Neuronal stem cell (in vitro differentiated cells): ENCODE data around the gene ABCA13.

Experiments used
- DNase-seq: peaks from one replicate; pipeline ENCODE4 v3.0.0-alpha.2; 2013; ENCODE audit warnings: low spot score
- H2AFZ ChIP-seq: one replicate; pipeline ENCODE4 v1.6.1; 2013; ENCODE audit warnings: mild to moderate bottlenecking, low read length, inconsistent platforms
- H2AK5ac ChIP-seq: 2 replicates; pipeline ENCODE4 v1.6.1; 2013; ENCODE audit warnings: low read depth, mild to moderate bottlenecking, inconsistent platforms, low read length, moderate library complexity, mixed read lengths
- H2BK120ac ChIP-seq: 2 replicates; pipeline ENCODE4 v1.6.1; 2013; ENCODE audit warnings: low read depth, mild to moderate bottlenecking, inconsistent platforms, low read length, moderate library complexity, mixed read lengths
- H2BK12ac ChIP-seq: one replicate; pipeline ENCODE4 v1.6.1; 2013; ENCODE audit warnings: low read length, inconsistent platforms
- H2BK15ac ChIP-seq: 2 replicates; pipeline ENCODE4 v1.6.1; 2013; ENCODE audit warnings: mild to moderate bottlenecking, low read length, inconsistent platforms, mixed read lengths
- H2BK5ac ChIP-seq: one replicate; pipeline ENCODE4 v1.6.1; 2013; ENCODE audit warnings: inconsistent platforms, mild to moderate bottlenecking, low read length, moderate library complexity
- H3K14ac ChIP-seq: one replicate; pipeline ENCODE4 v1.6.1; 2013; ENCODE audit warnings: low read length, inconsistent platforms
- H3K18ac ChIP-seq: 2 replicates; pipeline ENCODE4 v1.6.1; 2013; ENCODE audit warnings: low read length, inconsistent platforms
- H3K23ac ChIP-seq: 2 replicates; pipeline ENCODE4 v1.6.1; 2013; ENCODE audit warnings: low read depth, mild to moderate bottlenecking, mixed read lengths, low read length, inconsistent platforms; ENCODE audit not compliant: poor library complexity
- H3K27ac ChIP-seq: replicated peaks from 3 replicates; pipeline ENCODE4 v1.5.1; 2013; ENCODE audit warnings: low read length, inconsistent platforms
- H3K27me3 ChIP-seq, 3 experiments: 2 replicates each; pipeline ENCODE4 v1.6.1; 2013; ENCODE audit warnings: low read length in 3 of 3, mild to moderate bottlenecking in 2 of 3, inconsistent platforms in 1 of 3, low read depth in 1 of 3, mixed read lengths in 1 of 3, moderate library complexity in 1 of 3; ENCODE audit not compliant: control insufficient read depth in 3 of 3, insufficient read depth in 3 of 3
- H3K36me3 ChIP-seq, 2 donors: replicated peaks in 1 of 2; 2 replicates each; pipeline ENCODE4 v1.6.1; 2013; ENCODE audit warnings: low read length in 2 of 2; ENCODE audit not compliant: control insufficient read depth in 2 of 2, insufficient read depth in 2 of 2
- H3K4ac ChIP-seq: 2 replicates; pipeline ENCODE4 v1.6.1; 2013; ENCODE audit warnings: inconsistent platforms, mild to moderate bottlenecking, low read length, moderate library complexity
- H3K4me1 ChIP-seq, 2 donors: 1 replicate in 1 of 2; 2 replicates in 1 of 2; pipeline ENCODE4 v1.6.1; 2013; ENCODE audit warnings: low read length in 2 of 2, low read depth in 1 of 2; ENCODE audit not compliant: control insufficient read depth in 2 of 2, insufficient read depth in 1 of 2
- H3K4me2 ChIP-seq: one replicate; pipeline ENCODE4 v1.6.1; 2013; ENCODE audit warnings: mild to moderate bottlenecking, low read length, inconsistent platforms; ENCODE audit not compliant: insufficient read depth, poor library complexity, severe bottlenecking
- H3K4me3 ChIP-seq, 2 donors: 2 replicates each; pipeline ENCODE4 v1.5.1; 2013; ENCODE audit warnings: low read length in 2 of 2, mild to moderate bottlenecking in 2 of 2, inconsistent platforms in 1 of 2, moderate library complexity in 1 of 2
- H3K79me1 ChIP-seq: one replicate; pipeline ENCODE4 v1.6.1; 2013; ENCODE audit warnings: low read depth, mild to moderate bottlenecking, inconsistent platforms, low read length, moderate library complexity
- H3K9ac ChIP-seq: one replicate; pipeline ENCODE4 v1.6.1; 2013; ENCODE audit warnings: mild to moderate bottlenecking, low read depth, low read length, inconsistent platforms; ENCODE audit not compliant: poor library complexity
- H3K9me3 ChIP-seq, 2 donors: replicated peaks in 1 of 2; 2 replicates each; pipeline versions ENCODE3 to v1.6.1; 2013; ENCODE audit warnings: low read length in 2 of 2, mild to moderate bottlenecking in 2 of 2, inconsistent platforms in 1 of 2, low read depth in 1 of 2, mixed read lengths in 1 of 2, moderate library complexity in 1 of 2; ENCODE audit not compliant: control insufficient read depth in 2 of 2, insufficient read depth in 1 of 2
- H4K8ac ChIP-seq: one replicate; pipeline ENCODE4 v1.6.1; 2013; ENCODE audit warnings: low read depth, mild to moderate bottlenecking, inconsistent platforms, low read length, moderate library complexity
- H4K91ac ChIP-seq: one replicate; pipeline ENCODE4 v1.6.1; 2013; ENCODE audit warnings: low read length, low read depth, mild to moderate bottlenecking, inconsistent platforms; ENCODE audit not compliant: poor library complexity
- WGBS, 2 donors: extraction: QIAGEN DNeasy Blood & Tissue Kit; methylation state at CpG; one replicate each; pipeline ENCODE4 v1.1.7; 2013; ENCODE audit warnings: missing lambda C conversion rate in 2 of 2, mixed read lengths in 1 of 2; ENCODE audit not compliant: insufficient read length in 2 of 2, insufficient replicate concordance in 1 of 2; ENCODE audit errors: extremely low coverage in 2 of 2; 5-methylcytosine and 5-hydroxymethylcytosine counted together

ABCA13 gene

GRCh38 chr7:48360574-48360973 lies 189.3 kb downstream of the ABCA13 start:
- WGBS, 2 donors, result no CpG with 5 or more reads among the region's 6 CpGs
- H3K9me3 ChIP-seq, result no peaks in the 10 kb centered on the region
- no peaks in the 10 kb centered on the region for H3K27me3 ChIP-seq
- H2BK15ac ChIP-seq, result no peak overlapping the region
- H3K4ac ChIP-seq, result no peak overlapping the region
- no peak overlapping the region for H2BK5ac ChIP-seq
- H2BK120ac ChIP-seq, result no peak overlapping the region
- no peak overlapping the region for H2AFZ ChIP-seq
- H2BK12ac ChIP-seq, result no peak overlapping the region
- H3K23ac ChIP-seq, result no peak overlapping the region
- H3K14ac ChIP-seq, result no peak overlapping the region
- H3K36me3 ChIP-seq, result no peaks in the 10 kb centered on the region
- no peak overlapping the region for H3K9ac ChIP-seq
- no peak overlapping the region for H3K4me3 ChIP-seq
- no peak overlapping the region for H4K8ac ChIP-seq
- no peaks in the 10 kb centered on the region for H3K4me1 ChIP-seq
- H3K4me2 ChIP-seq, result no peak overlapping the region
- H2AK5ac ChIP-seq, result no peak overlapping the region
- H3K27ac ChIP-seq, result no peak overlapping the region
- no peak for DNase-seq
- H3K18ac ChIP-seq, result no peak overlapping the region
- no peak overlapping the region for H4K91ac ChIP-seq
- no peaks in the 10 kb centered on the region for H3K79me1 ChIP-seq

- H2BK120ac ChIP-seq, result no peak overlapping the region
- WGBS, 2 donors, result no CpG with 5 or more reads among the region's 3 CpGs
- no peak overlapping the region for H3K4me2 ChIP-seq
- no peak overlapping the region for H3K9ac ChIP-seq
- H2AFZ ChIP-seq, result no peak overlapping the region
- H4K8ac ChIP-seq, result no peak overlapping the region
- no peaks in the 10 kb centered on the region for H3K27me3 ChIP-seq
- H3K4me3 ChIP-seq, result no peak overlapping the region
- no peak overlapping the region for H2BK12ac ChIP-seq
- no peak overlapping the region for H3K4ac ChIP-seq
- H4K91ac ChIP-seq, result no peak overlapping the region
- H3K18ac ChIP-seq, result no peak overlapping the region
- no peaks in the 10 kb centered on the region for H3K79me1 ChIP-seq
- H3K36me3 ChIP-seq, result no peaks in the 10 kb centered on the region
- no peak overlapping the region for H3K14ac ChIP-seq
- no peak for DNase-seq
- H2BK15ac ChIP-seq, result no peak overlapping the region
- H2AK5ac ChIP-seq, result no peak overlapping the region
- H3K23ac ChIP-seq, result no peak overlapping the region
- no peaks in the 10 kb centered on the region for H3K9me3 ChIP-seq
- no peaks in the 10 kb centered on the region for H3K4me1 ChIP-seq
- H3K27ac ChIP-seq, result no peak overlapping the region
- no peak overlapping the region for H2BK5ac ChIP-seq
Measured at GRCh38 chr7:48363174-48363573, 191.9 kb downstream of the ABCA13 start.

GRCh38 chr7:48365010-48365409 lies 193.8 kb downstream of the ABCA13 start:
- WGBS, 2 donors, result no CpG with 5 or more reads among the region's 2 CpGs

GRCh38 chr7:48366096-48366495 lies 194.8 kb downstream of the ABCA13 start:
- Histone ChIP-seq H3K9ac (no peak overlapping the region), H4K91ac (no peak overlapping the region), H3K4ac (no peak overlapping the region), H2BK5ac (no peak overlapping the region), H2BK120ac (no peak overlapping the region), H2AK5ac (no peak overlapping the region), H3K23ac (no peak overlapping the region), H4K8ac (no peak overlapping the region), H3K36me3 (no peaks in the 10 kb centered on the region), H3K4me1 (no peaks in the 10 kb centered on the region), H3K27ac (no peak overlapping the region), H2BK15ac (no peak overlapping the region), H3K27me3 (no peaks in the 10 kb centered on the region), H3K9me3 (no peaks in the 10 kb centered on the region), H3K18ac (no peak overlapping the region), H2BK12ac (no peak overlapping the region), H3K4me3 (no peak overlapping the region), H3K14ac (no peak overlapping the region), H2AFZ (no peak overlapping the region), H3K4me2 (no peak overlapping the region), H3K79me1 (no peaks in the 10 kb centered on the region)
- WGBS, 2 donors, result no CpG with 5 or more reads among the region's 4 CpGs
- DNase-seq, result no peak

More at GRCh38 chr7:48365010-48365409, 193.8 kb downstream of the ABCA13 start:
- Histone ChIP-seq H3K9ac (no peak overlapping the region), H3K27me3 (no peaks in the 10 kb centered on the region), H4K8ac (no peak overlapping the region), H2BK12ac (no peak overlapping the region), H2BK15ac (no peak overlapping the region), H2BK120ac (no peak overlapping the region), H3K9me3 (no peaks in the 10 kb centered on the region), H2BK5ac (no peak overlapping the region), H2AK5ac (no peak overlapping the region), H3K4me2 (no peak overlapping the region), H3K23ac (no peak overlapping the region), H3K4me1 (no peaks in the 10 kb centered on the region), H3K4ac (no peak overlapping the region), H4K91ac (no peak overlapping the region), H3K4me3 (no peak overlapping the region), H3K36me3 (no peaks in the 10 kb centered on the region), H3K14ac (no peak overlapping the region), H3K79me1 (no peaks in the 10 kb centered on the region), H3K18ac (no peak overlapping the region), H2AFZ (no peak overlapping the region), H3K27ac (no peak overlapping the region)
- DNase-seq, result no peak
